T-cell (primary cell): ENCODE results near the gene TBX4. TPM values are rescaled to one million over a fixed set of nuclear protein-coding genes. Genes with fewer than 3 reads are reported as not detected.
"Not testable (repeated sequence)": the region's sequence is repeated elsewhere in the genome, so short reads cannot be mapped to it uniquely, and the experiment has no call there.

Source experiments
- ATAC-seq, 4 experiments: fragments of 200-7000 bp in 3 of 4; fragments of 150-1000 bp in 1 of 4; cut with Tn5 transposase; replicated peaks in 1 of 4; 1 replicate in 3 of 4; 2 replicates in 1 of 4; pipeline ENCODE4 v1.10.0; 2021; ENCODE audit warnings: moderate library complexity in 3 of 4, mild to moderate bottlenecking in 2 of 4, moderate number of reproducible peaks in 1 of 4
- CTCF ChIA-PET, 2 donors: fragments of 300-600 bp; sonication (Branson Sonifier 250); formaldehyde crosslinking; loops; one replicate each; lab custom pipeline; 2022; ENCODE audit warnings: antibody characterized with exemption in 2 of 2; lab: Charles Lee
- POLR2A ChIA-PET, 2 donors: fragments of 300-600 bp; sonication (Branson Sonifier 250); formaldehyde crosslinking; loops; one replicate each; lab custom pipeline; 2022; ENCODE audit warnings: antibody characterized with exemption in 2 of 2; lab: Charles Lee
- DNase-seq, 35 experiments: peaks; one replicate each; pipeline versions ENCODE4 v3.0.0 to v3.0.0-alpha.2; 2013 to 2023
- H3K27ac ChIP-seq: one replicate; pipeline ENCODE4 v1.5.1; 2013; ENCODE audit warnings: low read length
- H3K27me3 ChIP-seq, 2 experiments: replicated peaks in 1 of 2; 1 replicate in 1 of 2; 2 replicates in 1 of 2; pipeline versions ENCODE4 v1.6.1 to v1.7.0; 2013; ENCODE audit warnings: low read length in 1 of 2, mixed read lengths in 1 of 2; ENCODE audit not compliant: control insufficient read depth in 2 of 2, insufficient read depth in 2 of 2; ENCODE audit errors: extremely low read depth in 1 of 2
- H3K36me3 ChIP-seq, 2 donors: 1 replicate in 1 of 2; 2 replicates in 1 of 2; pipeline versions ENCODE4 v1.6.1 to v1.7.0; 2013; ENCODE audit warnings: low read length in 1 of 2; ENCODE audit not compliant: control insufficient read depth in 2 of 2, insufficient read depth in 1 of 2; ENCODE audit errors: extremely low read depth in 1 of 2
- H3K4me1 ChIP-seq, 2 experiments: 1 replicate in 1 of 2; 2 replicates in 1 of 2; pipeline versions ENCODE4 v1.6.1 to v1.7.0; 2013; ENCODE audit warnings: low read length in 2 of 2, mixed read lengths in 1 of 2; ENCODE audit not compliant: insufficient read depth in 2 of 2, control insufficient read depth in 1 of 2; ENCODE audit errors: extremely low read depth in 1 of 2
- H3K4me3 ChIP-seq, 2 donors: 1 replicate in 1 of 2; 2 replicates in 1 of 2; pipeline versions ENCODE4 v1.5.1 to v1.7.0; 2013; ENCODE audit warnings: mild to moderate bottlenecking in 2 of 2, low read length in 1 of 2, moderate library complexity in 1 of 2; ENCODE audit not compliant: control insufficient read depth in 1 of 2; ENCODE audit errors: extremely low read depth in 1 of 2
- H3K9me3 ChIP-seq: 2 replicates; pipeline ENCODE4 v1.7.0; 2013
- H3K27ac Mint-ChIP-seq, 2 donors: one replicate each; pipeline ENCODE4 v1.8.0; 2020 to 2021; ENCODE audit warnings: mild to moderate bottlenecking in 2 of 2, mixed read lengths in 2 of 2
- H3K27me3 Mint-ChIP-seq, 2 donors: one replicate each; pipeline ENCODE4 v1.8.0; 2021 to 2022; ENCODE audit warnings: mixed read lengths in 2 of 2
- H3K36me3 Mint-ChIP-seq: one replicate; pipeline ENCODE4 v1.8.0; 2021; ENCODE audit warnings: mixed read lengths
- H3K4me1 Mint-ChIP-seq, 3 donors: one replicate each; pipeline ENCODE4 v1.8.0; 2020 to 2022; ENCODE audit warnings: mixed read lengths in 3 of 3, mild to moderate bottlenecking in 1 of 3
- H3K4me3 Mint-ChIP-seq, 3 donors: one replicate each; pipeline ENCODE4 v1.8.0; 2020 to 2022; ENCODE audit warnings: mild to moderate bottlenecking in 3 of 3, mixed read lengths in 3 of 3, moderate library complexity in 3 of 3
- H3K9me3 Mint-ChIP-seq, 3 donors: one replicate each; pipeline ENCODE4 v1.8.0; 2020 to 2022; ENCODE audit warnings: mixed read lengths in 3 of 3
- WGBS: methylation state at CpG from one replicate; pipeline ENCODE4 v1.1.5; 2013; ENCODE audit warnings: missing lambda C conversion rate; ENCODE audit not compliant: insufficient coverage; 5-methylcytosine and 5-hydroxymethylcytosine counted together
- total RNA-seq, 35 experiments: library from RNA in 6 of 35; stranded (reverse) in 6 of 35; fragments of 120-200 nt in 1 of 35; gene quantifications; one replicate each; pipeline versions ENCODE4 v1.2.1 to v1.2.4 and lab custom pipeline; 2013 to 2026

Gene TBX4
- total RNA-seq, 5 donors from 2014 or later (not counting 1 experiment from before 2014, with no cell fraction given): not detected

DNA sequence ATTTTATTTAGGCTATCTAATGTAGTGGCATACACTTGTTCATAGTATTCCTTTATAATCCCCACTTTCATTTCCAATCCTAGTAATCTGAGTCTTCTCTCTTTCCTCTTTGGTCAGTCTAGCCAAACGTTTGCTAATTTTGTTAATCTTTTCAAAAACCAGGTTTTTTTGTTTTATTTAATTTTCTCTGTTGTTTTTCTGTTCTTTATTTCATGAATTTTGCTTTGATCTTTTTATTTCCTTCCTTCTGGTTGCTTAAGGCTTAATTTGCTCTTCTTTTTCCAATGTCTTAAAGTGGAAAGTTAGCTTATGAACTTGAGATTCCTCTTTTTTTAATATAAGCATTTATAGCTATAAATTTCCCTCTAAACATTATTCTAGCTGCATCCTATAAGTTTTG is 69.9 kb downstream of the TBX4 start:
- no peak overlapping the region for H3K4me3 Mint-ChIP-seq
- peaks cover 30 to 37% of the 10 kb centered on the region in 2 donors for H3K27me3 Mint-ChIP-seq
- H3K36me3 ChIP-seq: no peaks in the 10 kb centered on the region
- WGBS: no CpG with 5 or more reads among the region's 1 CpG
- no peaks in the 10 kb centered on the region for H3K9me3 ChIP-seq
- H3K27ac ChIP-seq: no peak overlapping the region
- ATAC-seq: no peak
- no peaks in the 10 kb centered on the region for H3K4me1 ChIP-seq
- H3K9me3 Mint-ChIP-seq: no peaks in the 10 kb centered on the region
- no peak overlapping the region for H3K27ac Mint-ChIP-seq
- no peak for DNase-seq
- ChIA-PET CTCF (no interaction called here), POLR2A (no interaction called here)
- no peaks in the 10 kb centered on the region for H3K36me3 Mint-ChIP-seq
- no peak overlapping the region for H3K4me3 ChIP-seq
- H3K4me1 Mint-ChIP-seq: no peaks in the 10 kb centered on the region
- H3K27me3 ChIP-seq: peaks cover 0 to 6% of the 10 kb centered on the region in 2 experiments

- Mint-ChIP-seq H3K4me3 (no peak overlapping the region), H3K27me3 (peaks cover 30 to 40% of the 10 kb centered on the region in 2 donors), H3K27ac (no peak overlapping the region), H3K9me3 (no peaks in the 10 kb centered on the region), H3K36me3 (no peaks in the 10 kb centered on the region), H3K4me1 (no peaks in the 10 kb centered on the region)
- Histone ChIP-seq H3K27me3 (peaks cover 0 to 6% of the 10 kb centered on the region in 2 experiments), H3K4me1 (no peaks in the 10 kb centered on the region), H3K4me3 (no peak overlapping the region), H3K36me3 (no peaks in the 10 kb centered on the region), H3K27ac (no peak overlapping the region), H3K9me3 (no peaks in the 10 kb centered on the region)
- no peak for DNase-seq
- no peak for ATAC-seq
- ChIA-PET POLR2A (no interaction called here), CTCF (interaction anchor here in 1 of 2 donors (0.8 kb wide), 1 partner anchor 8 kb away, joined by 3 read pairs; no protein-coding TSS in a partner anchor)
- 67% methylated on average over 1 of the region's 3 CpGs for WGBS
Measured at GRCh38 chr17:61524319-61524718, 72.1 kb downstream of the TBX4 start.

DNA sequence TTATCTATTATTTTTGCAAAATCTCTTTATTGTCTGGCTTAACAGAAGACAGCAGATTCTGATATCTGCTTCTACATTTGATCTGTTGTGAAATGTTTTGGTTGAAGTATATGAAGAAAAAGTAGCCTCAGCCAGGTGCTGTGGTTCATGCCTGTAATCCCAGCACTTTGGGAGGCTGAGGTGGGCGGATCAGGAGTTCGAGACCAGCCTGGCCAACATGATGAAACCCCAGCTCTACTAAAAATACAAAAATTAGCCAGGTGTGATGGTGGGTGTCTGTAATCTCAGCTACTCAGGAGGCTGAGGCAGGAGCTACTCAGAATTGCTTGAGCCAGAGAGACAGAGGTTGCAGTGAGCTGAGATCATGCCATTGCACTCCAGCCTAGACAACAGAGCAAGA is 75.2 kb downstream of the TBX4 start:
- no CpG with 5 or more reads among the region's 2 CpGs for WGBS
- H3K36me3 ChIP-seq, H3K36me3 Mint-ChIP-seq, H3K4me3 ChIP-seq, H3K9me3 Mint-ChIP-seq, DNase-seq, H3K27me3 ChIP-seq, H3K27ac Mint-ChIP-seq, ATAC-seq, H3K9me3 ChIP-seq, H3K4me1 Mint-ChIP-seq, H3K4me3 Mint-ChIP-seq, CTCF ChIA-PET, H3K4me1 ChIP-seq, H3K27ac ChIP-seq: not testable (repeated sequence)
- POLR2A ChIA-PET: interaction anchor here in 1 of 2 donors (0.5 kb wide), 1 partner anchor 630 kb away, joined by 3 read pairs; no protein-coding TSS in a partner anchor
- H3K27me3 Mint-ChIP-seq: peaks cover 30 to 42% of the 10 kb centered on the region in 2 donors

DNA sequence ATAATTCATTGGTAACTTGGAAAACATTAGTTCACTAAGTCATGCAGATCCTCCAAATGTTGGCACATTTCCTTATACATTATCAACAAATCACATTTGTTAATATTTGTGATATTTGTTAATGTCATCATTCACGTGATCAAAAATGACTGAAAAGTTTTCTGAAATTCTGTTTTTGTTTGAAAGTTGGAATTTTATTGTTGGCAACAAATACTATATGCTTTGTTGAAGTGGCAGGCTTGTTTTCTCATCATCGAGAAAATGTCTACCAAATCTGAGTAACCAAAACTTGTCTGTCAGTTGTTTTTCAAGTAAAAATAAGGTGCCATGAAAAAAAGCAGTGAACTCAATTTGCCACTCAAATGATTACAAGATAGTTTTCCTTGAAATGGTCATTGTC is 75.9 kb downstream of the TBX4 start:
- DNase-seq (no peak), ATAC-seq (no peak)
- Mint-ChIP-seq H3K4me3 (no peak overlapping the region), H3K4me1 (no peaks in the 10 kb centered on the region), H3K27me3 (peaks cover 25 to 38% of the 10 kb centered on the region in 2 donors), H3K9me3 (no peaks in the 10 kb centered on the region), H3K27ac (no peak overlapping the region), H3K36me3 (no peaks in the 10 kb centered on the region)
- ChIA-PET CTCF (no interaction called here), POLR2A (no interaction called here)
- peaks cover 0 to 2% of the 10 kb centered on the region in 2 experiments for H3K27me3 ChIP-seq
- WGBS: no CpG with 5 or more reads among the region's 2 CpGs
- no peak overlapping the region for H3K27ac ChIP-seq
- H3K4me3 ChIP-seq: no peak overlapping the region
- no peaks in the 10 kb centered on the region for H3K36me3 ChIP-seq
- no peaks in the 10 kb centered on the region for H3K4me1 ChIP-seq
- H3K9me3 ChIP-seq: no peaks in the 10 kb centered on the region

GRCh38 chr17:61531223-61531622 is 79.0 kb downstream of the TBX4 start:
- ChIA-PET CTCF (no interaction called here), POLR2A (no interaction called here)
- H3K36me3 ChIP-seq: no peaks in the 10 kb centered on the region
- Mint-ChIP-seq H3K4me1 (peaks cover 0 to under 1% (median under 1%) of the 10 kb centered on the region in 3 donors), H3K27ac (no peak overlapping the region), H3K36me3 (no peaks in the 10 kb centered on the region), H3K27me3 (peaks cover 11 to 24% of the 10 kb centered on the region in 2 donors), H3K9me3 (no peaks in the 10 kb centered on the region), H3K4me3 (no peak overlapping the region)
- H3K9me3 ChIP-seq: no peaks in the 10 kb centered on the region
- no peak for ATAC-seq
- H3K27me3 ChIP-seq: no peaks in the 10 kb centered on the region
- H3K27ac ChIP-seq: no peak overlapping the region
- no CpG with 5 or more reads among the region's 7 CpGs for WGBS
- no peak overlapping the region for H3K4me3 ChIP-seq
- H3K4me1 ChIP-seq: no peaks in the 10 kb centered on the region
- DNase-seq: no peak

GRCh38 chr17:61532826-61533225 is 80.6 kb downstream of the TBX4 start:
- 78% methylated on average over 1 of the region's 5 CpGs for WGBS
- Mint-ChIP-seq H3K4me1 (peaks cover 0 to 4% (median 4%) of the 10 kb centered on the region in 3 donors), H3K9me3 (no peaks in the 10 kb centered on the region), H3K27me3 (peaks cover 13 to 14% of the 10 kb centered on the region in 2 donors), H3K27ac (no peak overlapping the region), H3K4me3 (no peak overlapping the region), H3K36me3 (no peaks in the 10 kb centered on the region)
- no peaks in the 10 kb centered on the region for H3K9me3 ChIP-seq
- H3K4me1 ChIP-seq: no peaks in the 10 kb centered on the region
- H3K27ac ChIP-seq: no peak overlapping the region
- no peak overlapping the region for H3K4me3 ChIP-seq
- no peaks in the 10 kb centered on the region for H3K36me3 ChIP-seq
- ChIA-PET POLR2A (interaction anchor here in 1 of 2 donors (0.7 kb wide), 1 partner anchor 46 kb away, joined by 4 read pairs; no protein-coding TSS in a partner anchor), CTCF (no interaction called here)
- H3K27me3 ChIP-seq: no peaks in the 10 kb centered on the region
- DNase-seq (no peak), ATAC-seq (no peak)

DNA sequence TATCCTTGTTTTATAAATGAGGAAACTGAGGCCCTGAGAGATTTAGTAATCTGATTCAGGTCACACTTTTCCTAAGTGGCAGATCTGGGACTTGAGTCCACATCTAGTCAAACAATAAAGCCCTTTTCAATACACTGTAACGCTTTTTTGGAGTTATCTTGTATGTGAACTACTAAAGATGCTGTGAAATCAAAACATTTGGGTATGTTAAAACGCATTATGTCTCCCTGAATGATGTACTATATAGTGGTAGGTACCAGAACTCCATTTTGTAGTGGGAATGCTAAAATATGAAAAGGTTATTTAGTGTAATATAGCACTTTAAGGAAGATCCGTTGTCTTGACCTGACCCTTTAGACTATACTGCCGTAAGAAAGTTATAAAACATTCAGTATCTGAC is 81.6 kb downstream of the TBX4 start:
- H3K4me1 Mint-ChIP-seq: peaks cover 0 to 4% (median 4%) of the 10 kb centered on the region in 3 donors
- no peaks in the 10 kb centered on the region for H3K4me1 ChIP-seq
- DNase-seq (no peak), ATAC-seq (no peak)
- H3K9me3 Mint-ChIP-seq: no peaks in the 10 kb centered on the region
- H3K4me3 Mint-ChIP-seq: no peak overlapping the region
- no peaks in the 10 kb centered on the region for H3K27me3 ChIP-seq
- H3K4me3 ChIP-seq: no peak overlapping the region
- no peaks in the 10 kb centered on the region for H3K9me3 ChIP-seq
- no peaks in the 10 kb centered on the region for H3K36me3 Mint-ChIP-seq
- ChIA-PET POLR2A (no interaction called here), CTCF (no interaction called here)
- peaks cover 13 to 14% of the 10 kb centered on the region in 2 donors for H3K27me3 Mint-ChIP-seq
- no peak overlapping the region for H3K27ac ChIP-seq
- WGBS: 100% methylated on average over 1 of the region's 4 CpGs
- no peak overlapping the region for H3K27ac Mint-ChIP-seq
- H3K36me3 ChIP-seq: no peaks in the 10 kb centered on the region
